Panc1 (cell line): ENCODE data around the gene BLOC1S2. TPM values are rescaled to one million over a fixed set of nuclear protein-coding genes. Genes with fewer than 3 reads are reported as not detected.
A peak's percentile ranks its signal among the peaks of the same experiment; 100 is the strongest.

Source experiments
- ATAC-seq: fragments of 200-7000 bp; cut with Tn5 transposase; 2 replicates; pipeline ENCODE4 v1.9.1; 2020; ENCODE audit warnings: mild to moderate bottlenecking, moderate library complexity
- BruUV-seq: library from RNA; stranded (reverse); fragments of 400-500 nt; replicated peaks from 2 replicates; lab custom pipeline; 2021; lab: Mats Ljungman, UMichigan
- CTCF ChIA-PET: fragments of 300-600 bp; sonication (Branson Sonifier 250); formaldehyde crosslinking; loops from one replicate; lab custom pipeline; 2022; ENCODE audit warnings: antibody characterized with exemption; lab: Charles Lee
- POLR2A ChIA-PET: fragments of 300-600 bp; sonication (Branson Sonifier 250); formaldehyde crosslinking; loops from one replicate; lab custom pipeline; 2022; ENCODE audit warnings: antibody characterized with exemption; lab: Charles Lee
- DNase-seq: peaks from one replicate; pipeline ENCODE4 v3.0.0-alpha.2; 2010; ENCODE audit warnings: low read depth, low spot score
- H3K27ac ChIP-seq: 2 replicates; pipeline ENCODE4 v1.5.1; 2011; ENCODE audit warnings: mild to moderate bottlenecking, low read length, inconsistent platforms
- H3K27me3 ChIP-seq: fragments of 200-500 bp; sonication (Bioruptor generic); 2 replicates; pipeline ENCODE4 v1.6.0; 2014; ENCODE audit warnings: low read length, inconsistent platforms; ENCODE audit not compliant: control insufficient read depth, insufficient read depth
- H3K36me3 ChIP-seq: fragments of 200-500 bp; sonication (Bioruptor generic); 2 replicates; pipeline ENCODE4 v1.5.1; 2014; ENCODE audit warnings: inconsistent platforms, mild to moderate bottlenecking, low read length, moderate library complexity; ENCODE audit not compliant: control insufficient read depth, insufficient read depth
- H3K4me1 ChIP-seq: 2 replicates; pipeline ENCODE4 v1.5.1; 2011; ENCODE audit warnings: inconsistent platforms, mild to moderate bottlenecking, low read length, moderate library complexity; ENCODE audit not compliant: control insufficient read depth, insufficient read depth
- H3K4me3 ChIP-seq, 2 experiments: 2 replicates each; pipeline ENCODE4 v1.5.1; 2011 to 2012; ENCODE audit warnings: low read depth in 2 of 2, low read length in 2 of 2, mild to moderate bottlenecking in 2 of 2, inconsistent platforms in 1 of 2, moderate library complexity in 1 of 2
- H3K9me3 ChIP-seq: fragments of 200-500 bp; sonication (Bioruptor generic); 2 replicates; pipeline ENCODE4 v1.5.1; 2014; ENCODE audit warnings: low read depth, mild to moderate bottlenecking, inconsistent platforms, low read length, moderate library complexity; ENCODE audit not compliant: control insufficient read depth, insufficient read depth
- POLR2AphosphoS5 ChIP-seq: IDR thresholded peaks from 2 replicates; pipeline ENCODE4 v1.6.1; 2012; ENCODE audit warnings: mild to moderate bottlenecking, low read depth, low read length, moderate library complexity
- SIN3A ChIP-seq: IDR thresholded peaks from 2 replicates; pipeline ENCODE4 v1.6.1; 2012; ENCODE audit warnings: low read depth, mild to moderate bottlenecking, low read length, moderate library complexity, borderline replicate concordance; ENCODE audit not compliant: insufficient read depth
- TCF7L2 ChIP-seq: IDR thresholded peaks from 2 replicates; pipeline ENCODE4 v1.6.1; 2011; ENCODE audit warnings: mild to moderate bottlenecking, low read depth, low read length, inconsistent platforms
- in situ Hi-C: cut with HindIII; loops from 2 replicates; pipeline ENCODE4 v1.10.0; 2016; ENCODE audit warnings: low sequenced_read_pairs, low pct_unique_long_range_greater_than_20kb
- intact Hi-C: fragments of 100-400 bp; cut with micrococcal nuclease; formaldehyde crosslinking; loops from one replicate; pipeline ENCODE4 v1.10.0; 2022; ENCODE audit not compliant: unreplicated experiment
- total RNA-seq: library from RNA; stranded (reverse); gene quantifications from one replicate; pipeline ENCODE4 v1.2.1, GENCODE V29; 2021; ENCODE audit not compliant: unreplicated experiment
- TF ChIP-seq, protein P1 (sequence below): fragments of 450-650 bp; IDR thresholded peaks from 2 replicates; pipeline ENCODE4 v1.5.1; 2017; ENCODE audit warnings: mild to moderate bottlenecking
- TF ChIP-seq, protein P2 (sequence below), 2 experiments: IDR thresholded peaks; 2 replicates each; pipeline ENCODE4 v1.6.1; 2011 to 2012; ENCODE audit warnings: low read depth in 2 of 2, control low read depth in 1 of 2, low read length in 1 of 2, mild to moderate bottlenecking in 1 of 2, moderate library complexity in 1 of 2; ENCODE audit not compliant: insufficient read depth in 1 of 2

The BLOC1S2 gene
- total RNA-seq, 1 experiment from 2014 or later = 39.3 TPM

DNA sequence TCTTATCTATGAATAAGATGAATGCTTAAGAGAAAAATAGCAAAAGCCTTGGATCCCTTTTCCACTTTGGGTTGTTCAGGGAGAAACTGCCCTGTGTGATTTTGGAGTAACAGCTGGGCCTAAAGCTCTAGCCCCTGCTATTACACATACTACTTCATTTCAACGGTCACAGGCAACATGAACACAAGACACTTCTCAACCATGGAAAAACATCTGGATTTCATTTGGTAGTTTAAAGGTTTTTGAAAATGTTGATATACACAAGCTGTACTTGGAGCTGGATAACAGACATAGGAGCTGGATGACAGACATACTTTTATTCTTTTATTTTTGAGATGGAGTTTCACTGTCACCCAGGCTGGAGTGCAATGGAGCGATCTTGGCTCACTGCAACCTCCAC is 54.4 kb downstream of the BLOC1S2 start:
- TF ChIP-seq SIN3A (no peak), TCF7L2 (no peak), POLR2AphosphoS5 (no peak)
- TF ChIP-seq, protein P1, sequence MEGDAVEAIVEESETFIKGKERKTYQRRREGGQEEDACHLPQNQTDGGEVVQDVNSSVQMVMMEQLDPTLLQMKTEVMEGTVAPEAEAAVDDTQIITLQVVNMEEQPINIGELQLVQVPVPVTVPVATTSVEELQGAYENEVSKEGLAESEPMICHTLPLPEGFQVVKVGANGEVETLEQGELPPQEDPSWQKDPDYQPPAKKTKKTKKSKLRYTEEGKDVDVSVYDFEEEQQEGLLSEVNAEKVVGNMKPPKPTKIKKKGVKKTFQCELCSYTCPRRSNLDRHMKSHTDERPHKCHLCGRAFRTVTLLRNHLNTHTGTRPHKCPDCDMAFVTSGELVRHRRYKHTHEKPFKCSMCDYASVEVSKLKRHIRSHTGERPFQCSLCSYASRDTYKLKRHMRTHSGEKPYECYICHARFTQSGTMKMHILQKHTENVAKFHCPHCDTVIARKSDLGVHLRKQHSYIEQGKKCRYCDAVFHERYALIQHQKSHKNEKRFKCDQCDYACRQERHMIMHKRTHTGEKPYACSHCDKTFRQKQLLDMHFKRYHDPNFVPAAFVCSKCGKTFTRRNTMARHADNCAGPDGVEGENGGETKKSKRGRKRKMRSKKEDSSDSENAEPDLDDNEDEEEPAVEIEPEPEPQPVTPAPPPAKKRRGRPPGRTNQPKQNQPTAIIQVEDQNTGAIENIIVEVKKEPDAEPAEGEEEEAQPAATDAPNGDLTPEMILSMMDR = no peak
- TF ChIP-seq, protein P2, sequence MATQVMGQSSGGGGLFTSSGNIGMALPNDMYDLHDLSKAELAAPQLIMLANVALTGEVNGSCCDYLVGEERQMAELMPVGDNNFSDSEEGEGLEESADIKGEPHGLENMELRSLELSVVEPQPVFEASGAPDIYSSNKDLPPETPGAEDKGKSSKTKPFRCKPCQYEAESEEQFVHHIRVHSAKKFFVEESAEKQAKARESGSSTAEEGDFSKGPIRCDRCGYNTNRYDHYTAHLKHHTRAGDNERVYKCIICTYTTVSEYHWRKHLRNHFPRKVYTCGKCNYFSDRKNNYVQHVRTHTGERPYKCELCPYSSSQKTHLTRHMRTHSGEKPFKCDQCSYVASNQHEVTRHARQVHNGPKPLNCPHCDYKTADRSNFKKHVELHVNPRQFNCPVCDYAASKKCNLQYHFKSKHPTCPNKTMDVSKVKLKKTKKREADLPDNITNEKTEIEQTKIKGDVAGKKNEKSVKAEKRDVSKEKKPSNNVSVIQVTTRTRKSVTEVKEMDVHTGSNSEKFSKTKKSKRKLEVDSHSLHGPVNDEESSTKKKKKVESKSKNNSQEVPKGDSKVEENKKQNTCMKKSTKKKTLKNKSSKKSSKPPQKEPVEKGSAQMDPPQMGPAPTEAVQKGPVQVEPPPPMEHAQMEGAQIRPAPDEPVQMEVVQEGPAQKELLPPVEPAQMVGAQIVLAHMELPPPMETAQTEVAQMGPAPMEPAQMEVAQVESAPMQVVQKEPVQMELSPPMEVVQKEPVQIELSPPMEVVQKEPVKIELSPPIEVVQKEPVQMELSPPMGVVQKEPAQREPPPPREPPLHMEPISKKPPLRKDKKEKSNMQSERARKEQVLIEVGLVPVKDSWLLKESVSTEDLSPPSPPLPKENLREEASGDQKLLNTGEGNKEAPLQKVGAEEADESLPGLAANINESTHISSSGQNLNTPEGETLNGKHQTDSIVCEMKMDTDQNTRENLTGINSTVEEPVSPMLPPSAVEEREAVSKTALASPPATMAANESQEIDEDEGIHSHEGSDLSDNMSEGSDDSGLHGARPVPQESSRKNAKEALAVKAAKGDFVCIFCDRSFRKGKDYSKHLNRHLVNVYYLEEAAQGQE (IDR thresholded peaks at IDR 0.05; ENCODE audit: insufficient read depth in 1 of 2, low read depth in 2 of 2, low read length in 1 of 2) = no peak
- intact Hi-C loops = no loop called here
- DNase-seq (no peak), ATAC-seq (no peak)
- in situ Hi-C loops = no loop called here
- Histone ChIP-seq H3K4me3 (no peak overlapping the region), H3K36me3 (peaks cover 11% of the 10 kb centered on the region), H3K27ac (no peak overlapping the region), H3K9me3 (no peaks in the 10 kb centered on the region), H3K27me3 (no peaks in the 10 kb centered on the region), H3K4me1 (peaks cover 8% of the 10 kb centered on the region)
- CTCF ChIA-PET = no interaction called here
- POLR2A ChIA-PET = no interaction called here
- no TSS peak for BruUV-seq

DNA sequence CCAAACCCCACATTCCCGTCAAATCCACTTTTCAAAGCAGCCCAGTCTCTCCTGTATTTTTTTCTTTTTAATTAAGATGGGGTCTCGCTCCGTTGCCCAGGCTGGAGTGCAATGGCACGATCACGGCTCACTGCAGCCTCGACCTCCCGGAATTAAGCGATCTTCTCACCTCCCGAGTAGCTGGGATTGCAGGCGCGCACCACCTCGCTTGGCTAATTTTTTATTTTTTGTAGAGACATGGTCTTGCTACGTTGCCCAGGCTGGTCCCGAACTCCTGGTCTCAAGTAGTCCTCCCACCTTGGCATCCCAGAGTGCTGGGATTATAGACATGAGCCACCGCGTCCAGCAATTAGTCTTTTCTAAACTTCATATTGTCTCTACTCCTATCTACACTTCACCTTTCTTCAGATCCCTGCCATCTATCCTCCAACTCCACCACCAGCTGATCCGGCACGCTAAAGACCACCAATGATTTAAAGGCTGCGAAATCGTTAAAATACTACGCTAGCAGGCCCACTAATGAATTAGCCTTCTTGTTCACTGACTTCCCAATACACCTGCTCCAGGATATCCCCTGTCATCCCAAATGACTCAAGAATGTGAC is 56.6 kb downstream of the BLOC1S2 start:
- intact Hi-C loops (no loop called here), in situ Hi-C loops (no loop called here)
- no peak for DNase-seq
- H3K27me3 ChIP-seq = no peaks in the 10 kb centered on the region
- H3K27ac ChIP-seq = peak overlapping the region; percentile 80
- H3K36me3 ChIP-seq = peaks cover 17% of the 10 kb centered on the region
- TF ChIP-seq, protein P1 = no peak
- no peak for TF ChIP-seq TCF7L2
- TF ChIP-seq SIN3A = no peak
- TF ChIP-seq POLR2AphosphoS5 = no peak
- TF ChIP-seq, protein P2 (IDR thresholded peaks at IDR 0.05; ENCODE audit: insufficient read depth in 1 of 2, low read depth in 2 of 2, low read length in 1 of 2) = no peak
- peak overlapping the region; percentile 71 to 99 for H3K4me3 ChIP-seq
- no peak for ATAC-seq
- ChIA-PET CTCF (no interaction called here), POLR2A (no interaction called here)
- TSS peak; percentile 96 for BruUV-seq
- H3K9me3 ChIP-seq = no peaks in the 10 kb centered on the region
- H3K4me1 ChIP-seq = peaks cover 8% of the 10 kb centered on the region
